ENCODE results near the gene MAML3.
"Not testable (repeated sequence)": the region's sequence is repeated elsewhere in the genome, so short reads cannot be mapped to it uniquely, and the experiment has no call there.

The MAML3 gene

GRCh38 chr4:139712882-139713281 lies 441.1 kb downstream of the MAML3 start:
- no peak overlapping the region for H3K4me3 ChIP-seq (ENCODE audit: low read depth, low read length)
- DNase-seq (ENCODE audit: low read depth): no peak
- TF ChIP-seq, protein P1, sequence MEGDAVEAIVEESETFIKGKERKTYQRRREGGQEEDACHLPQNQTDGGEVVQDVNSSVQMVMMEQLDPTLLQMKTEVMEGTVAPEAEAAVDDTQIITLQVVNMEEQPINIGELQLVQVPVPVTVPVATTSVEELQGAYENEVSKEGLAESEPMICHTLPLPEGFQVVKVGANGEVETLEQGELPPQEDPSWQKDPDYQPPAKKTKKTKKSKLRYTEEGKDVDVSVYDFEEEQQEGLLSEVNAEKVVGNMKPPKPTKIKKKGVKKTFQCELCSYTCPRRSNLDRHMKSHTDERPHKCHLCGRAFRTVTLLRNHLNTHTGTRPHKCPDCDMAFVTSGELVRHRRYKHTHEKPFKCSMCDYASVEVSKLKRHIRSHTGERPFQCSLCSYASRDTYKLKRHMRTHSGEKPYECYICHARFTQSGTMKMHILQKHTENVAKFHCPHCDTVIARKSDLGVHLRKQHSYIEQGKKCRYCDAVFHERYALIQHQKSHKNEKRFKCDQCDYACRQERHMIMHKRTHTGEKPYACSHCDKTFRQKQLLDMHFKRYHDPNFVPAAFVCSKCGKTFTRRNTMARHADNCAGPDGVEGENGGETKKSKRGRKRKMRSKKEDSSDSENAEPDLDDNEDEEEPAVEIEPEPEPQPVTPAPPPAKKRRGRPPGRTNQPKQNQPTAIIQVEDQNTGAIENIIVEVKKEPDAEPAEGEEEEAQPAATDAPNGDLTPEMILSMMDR (conservative IDR thresholded peaks at IDR 0.05; ENCODE audit: low read depth, low read length): no peak

DNA sequence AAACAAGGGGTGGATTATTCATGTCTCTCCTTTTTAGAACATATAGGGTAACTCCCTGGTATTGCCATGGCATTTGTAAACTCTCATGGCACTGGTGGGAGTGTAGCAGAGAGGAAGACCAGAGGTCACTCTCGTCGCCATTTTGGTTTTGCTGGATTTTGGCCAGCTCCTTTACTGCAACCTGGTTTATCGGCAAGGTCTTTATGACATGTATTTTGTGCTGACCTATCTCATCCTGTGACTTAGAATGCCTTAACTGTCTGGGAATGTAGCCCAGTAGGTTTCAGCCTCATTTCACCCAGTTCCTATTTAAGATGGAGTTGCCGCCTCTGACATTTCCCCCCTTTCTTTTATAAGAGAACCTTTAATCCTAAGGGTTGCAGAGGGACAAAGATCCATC lies 442.5 kb downstream of the MAML3 start:
- TF ChIP-seq, protein P1 (conservative IDR thresholded peaks at IDR 0.05; ENCODE audit: low read depth, low read length): no peak
- DNase-seq (ENCODE audit: low read depth): no peak
- no peak overlapping the region for H3K4me3 ChIP-seq (ENCODE audit: low read depth, low read length)

GRCh38 chr4:139710073-139710472 lies 443.9 kb downstream of the MAML3 start:
- TF ChIP-seq, protein P1 (conservative IDR thresholded peaks at IDR 0.05; ENCODE audit: low read depth, low read length): no peak
- no peak for DNase-seq (ENCODE audit: low read depth)
- no peak overlapping the region for H3K4me3 ChIP-seq (ENCODE audit: low read depth, low read length)

DNA sequence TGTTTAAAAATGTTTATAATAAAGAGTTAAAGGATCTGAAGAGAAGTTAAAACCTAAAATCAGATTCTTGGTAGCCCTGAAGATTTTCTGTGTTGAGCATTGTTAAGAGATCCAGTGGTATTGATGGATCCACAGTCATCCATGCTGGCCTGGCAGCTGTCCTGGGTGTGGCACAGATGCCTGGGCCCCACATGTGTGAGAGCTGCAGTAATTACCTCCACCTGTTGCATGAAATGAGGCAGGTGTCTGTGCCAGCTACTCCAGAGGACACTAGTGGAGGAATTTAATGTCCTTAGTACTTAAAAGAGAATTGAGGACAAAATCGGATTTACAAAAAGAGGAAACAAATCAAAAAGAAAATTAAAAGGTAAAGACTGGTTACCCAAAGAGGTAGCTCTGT lies 444.3 kb downstream of the MAML3 start:
- H3K4me3 ChIP-seq (ENCODE audit: low read depth, low read length): no peak overlapping the region
- TF ChIP-seq, protein P1 (conservative IDR thresholded peaks at IDR 0.05; ENCODE audit: low read depth, low read length): no peak
- DNase-seq (ENCODE audit: low read depth): no peak

DNA sequence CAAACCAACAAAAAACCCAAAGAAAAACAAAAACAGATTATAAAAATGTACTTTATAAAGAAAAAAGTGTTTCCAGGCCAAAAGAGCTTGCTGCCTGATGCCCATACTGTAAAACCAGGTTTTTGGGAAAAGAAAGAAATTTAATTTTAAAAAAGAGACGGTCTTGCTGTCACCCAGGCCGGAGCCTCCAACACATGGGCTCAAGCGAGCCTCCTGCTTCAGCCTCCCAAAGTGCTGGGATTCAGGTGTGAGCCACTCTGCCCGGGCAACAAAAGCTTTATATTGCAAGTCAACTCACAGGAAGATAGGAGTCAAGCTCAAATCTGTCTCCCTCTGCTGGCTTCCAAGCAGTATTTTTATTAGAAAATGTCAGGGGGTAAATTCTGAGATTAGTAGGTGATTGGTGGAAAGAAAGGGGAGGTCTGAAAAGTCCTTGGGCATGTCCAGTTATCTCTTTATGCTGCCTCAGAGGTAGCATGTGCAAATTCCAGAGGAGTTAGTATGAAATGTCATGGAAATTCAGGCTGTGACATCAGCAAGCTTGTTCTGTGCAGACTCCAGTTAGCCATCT lies 449.0 kb downstream of the MAML3 start:
- H3K4me3 ChIP-seq (ENCODE audit: low read depth, low read length): no peak overlapping the region
- TF ChIP-seq, protein P1 (conservative IDR thresholded peaks at IDR 0.05; ENCODE audit: low read depth, low read length): peak; percentile 45
- DNase-seq (ENCODE audit: low read depth): peak; percentile 41

DNA sequence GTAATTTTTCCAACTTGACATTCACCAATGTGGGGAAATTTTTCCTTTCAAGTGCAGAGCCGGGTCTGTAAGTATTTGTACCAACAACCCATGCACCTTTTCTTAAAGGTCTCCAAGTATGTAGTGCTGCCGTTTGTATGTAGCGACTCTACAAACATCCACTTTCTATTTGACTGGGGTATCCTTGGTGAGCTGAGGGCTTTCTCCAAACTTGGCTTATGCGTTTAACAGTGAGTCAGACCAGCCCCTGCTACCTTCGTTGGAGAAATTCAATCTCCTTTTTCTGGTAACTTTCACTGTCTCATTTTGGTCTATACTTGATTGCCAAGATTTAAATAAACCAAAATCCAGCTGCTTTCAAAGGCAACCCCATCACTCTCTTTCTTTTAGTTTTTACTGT lies 453.4 kb downstream of the MAML3 start:
- no peak overlapping the region for H3K4me3 ChIP-seq (ENCODE audit: low read depth, low read length)
- no peak for DNase-seq (ENCODE audit: low read depth)
- TF ChIP-seq, protein P1 (conservative IDR thresholded peaks at IDR 0.05; ENCODE audit: low read depth, low read length): no peak

GRCh38 chr4:139698167-139698925 lies 455.6 kb downstream of the MAML3 start:
- not testable (repeated sequence) for DNase-seq (ENCODE audit: low read depth)

More at GRCh38 chr4:139698167-139698925, 455.6 kb downstream of the MAML3 start:
- not testable (repeated sequence) for H3K4me3 ChIP-seq (ENCODE audit: low read depth, low read length)
- TF ChIP-seq, protein P1 (conservative IDR thresholded peaks at IDR 0.05; ENCODE audit: low read depth, low read length): peak; percentile 46
